GM19397 (cell line): ENCODE results near the gene CD58.

Source experiments
- ATAC-seq: cut with Tn5 transposase; IDR thresholded peaks from one replicate; pipeline ENCODE4 v1.9.1; 2021; ENCODE audit warnings: mild to moderate bottlenecking, moderate library complexity; ENCODE audit not compliant: unreplicated experiment

The CD58 gene

DNA sequence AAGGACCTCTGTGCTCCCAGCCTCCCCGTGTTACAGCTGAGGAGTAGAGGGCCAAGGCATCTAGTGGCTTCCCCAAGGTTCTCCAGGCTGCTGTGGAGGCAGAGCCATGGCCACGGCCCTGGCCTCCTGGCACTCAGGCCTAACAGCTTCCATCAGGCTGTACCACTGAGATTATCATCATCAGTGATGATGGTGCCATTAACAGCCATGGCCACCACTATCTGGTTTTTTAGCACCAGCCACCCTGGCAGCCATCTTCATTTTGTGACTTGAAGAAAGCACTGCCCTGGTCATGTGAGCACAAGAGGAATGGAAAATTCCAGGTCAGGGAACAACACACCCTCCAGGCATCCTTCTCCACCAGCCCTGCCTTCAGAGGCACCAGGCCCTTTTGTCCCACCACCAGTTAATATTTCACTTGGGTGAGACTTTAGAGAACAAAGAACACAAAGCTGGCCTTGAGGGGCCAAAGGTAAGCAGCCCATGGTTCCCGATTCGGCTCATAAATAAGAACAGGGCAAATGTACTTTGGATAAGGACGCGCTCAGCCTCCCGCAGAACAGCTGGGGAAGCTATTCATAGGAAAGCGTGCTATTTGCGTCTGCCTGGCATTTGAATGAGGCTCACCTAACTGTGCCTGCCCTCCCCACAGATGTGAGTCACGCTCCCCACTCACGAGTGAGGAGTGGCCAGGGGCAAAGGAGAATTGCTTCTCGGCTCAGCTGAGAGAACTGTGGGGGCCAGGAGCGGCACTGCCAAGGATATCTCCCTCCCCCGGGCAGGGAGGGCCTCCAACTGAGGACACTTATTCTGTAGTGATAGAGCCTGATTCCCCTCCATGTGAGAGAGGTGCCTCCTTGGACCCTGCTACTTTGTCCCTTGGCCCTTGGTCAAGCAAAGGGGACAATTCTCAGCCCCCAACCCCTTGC is 95.6 kb downstream of the CD58 start:
- ATAC-seq = no peak

DNA sequence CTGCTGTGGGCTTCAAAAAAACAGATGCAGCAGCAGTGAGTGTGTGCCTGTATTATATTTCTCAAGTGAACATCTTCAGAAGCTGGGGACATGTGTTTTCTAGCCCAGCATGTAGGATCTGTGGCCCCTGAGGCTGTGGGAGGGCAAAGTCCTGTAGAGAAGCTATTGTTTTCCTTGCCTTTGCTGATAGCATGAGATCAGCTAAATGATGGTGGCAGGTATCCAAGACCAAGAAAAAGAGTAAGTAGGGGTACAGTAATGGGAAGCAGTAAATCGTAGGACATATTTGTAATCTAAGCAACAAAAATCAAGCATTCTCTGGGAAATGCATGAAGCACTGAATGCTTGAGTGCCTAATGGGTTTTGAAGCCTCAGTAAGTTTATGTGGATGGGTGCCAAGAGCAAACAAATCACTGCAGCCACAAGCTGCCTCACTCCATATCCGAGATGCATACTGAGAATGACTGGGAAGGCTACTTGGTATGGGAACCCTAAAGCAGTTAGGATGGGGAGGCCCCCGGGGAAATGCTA is 98.3 kb downstream of the CD58 start:
- ATAC-seq = no peak

DNA sequence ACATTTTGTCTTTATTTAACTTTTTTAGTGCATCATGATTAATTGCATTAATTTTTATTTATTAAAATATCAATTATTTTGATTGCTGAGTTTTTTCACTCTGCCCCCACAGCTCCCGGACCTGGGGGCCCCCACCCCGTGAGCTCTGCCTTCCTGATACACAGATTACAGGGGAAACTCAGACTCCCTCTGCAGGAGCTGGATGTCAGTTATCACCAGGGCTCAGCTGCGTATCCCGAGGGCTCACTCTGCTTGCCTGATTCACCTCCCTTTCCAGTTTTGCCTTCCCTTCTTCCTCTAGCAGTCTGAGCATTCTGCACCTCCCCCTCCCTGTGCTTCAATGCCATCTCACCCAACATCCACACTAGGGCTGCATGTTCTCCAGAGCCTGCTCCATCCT is 99.6 kb downstream of the CD58 start:
- no peak for ATAC-seq

DNA sequence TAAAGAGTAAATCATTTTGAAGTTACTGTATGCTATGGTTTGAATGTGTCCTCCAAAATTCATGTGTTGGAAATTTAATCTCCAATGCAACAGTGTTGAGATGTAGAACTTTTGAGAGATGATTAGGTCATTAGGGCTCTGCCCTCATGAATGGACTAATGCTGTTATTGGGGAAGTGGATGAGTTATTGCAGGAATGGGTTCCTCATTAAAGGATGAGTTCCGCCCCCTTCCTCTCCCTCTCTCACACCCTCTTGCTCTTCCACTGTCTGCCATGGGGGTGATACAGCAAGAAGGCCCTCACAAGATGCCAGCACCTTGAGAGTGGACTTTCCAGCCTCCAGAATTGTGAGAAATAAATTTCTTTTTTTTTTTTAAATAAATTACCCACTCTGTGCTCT is 100.2 kb downstream of the CD58 start:
- no peak for ATAC-seq

DNA sequence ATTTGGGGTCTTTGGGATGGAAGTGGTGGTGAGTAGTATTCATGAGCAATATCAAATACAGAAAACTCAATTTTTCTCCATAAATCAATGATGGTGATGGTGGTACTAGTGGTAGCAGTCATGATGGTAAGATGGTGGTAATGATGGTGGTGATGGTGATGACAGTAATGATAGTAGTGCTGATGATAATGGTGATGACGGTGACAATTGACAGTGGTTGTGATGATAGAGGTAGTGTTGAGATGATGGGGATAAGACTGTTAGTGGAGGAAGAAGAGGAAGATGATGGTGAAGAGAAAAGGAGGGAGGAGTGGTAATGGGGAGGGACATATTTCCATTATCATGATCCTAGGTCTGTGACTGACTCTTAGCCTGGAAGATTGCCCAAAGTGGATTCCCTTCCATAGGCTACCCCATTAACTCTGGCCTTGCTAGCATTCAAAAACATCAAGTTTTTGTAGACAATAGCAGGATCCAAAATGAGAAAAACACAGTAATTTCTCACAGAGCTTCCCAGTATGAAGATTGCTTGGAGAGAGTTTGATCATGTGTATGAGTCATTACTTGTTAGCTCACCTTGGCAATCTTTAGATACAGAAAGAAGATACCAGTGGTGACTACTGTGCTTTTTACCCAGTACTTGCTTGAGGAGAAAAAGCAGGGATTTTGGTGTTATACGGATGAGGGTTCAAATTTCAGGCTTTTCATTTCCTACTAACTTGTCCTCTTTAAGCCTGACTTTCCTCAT is 103.8 kb downstream of the CD58 start:
- no peak for ATAC-seq

DNA sequence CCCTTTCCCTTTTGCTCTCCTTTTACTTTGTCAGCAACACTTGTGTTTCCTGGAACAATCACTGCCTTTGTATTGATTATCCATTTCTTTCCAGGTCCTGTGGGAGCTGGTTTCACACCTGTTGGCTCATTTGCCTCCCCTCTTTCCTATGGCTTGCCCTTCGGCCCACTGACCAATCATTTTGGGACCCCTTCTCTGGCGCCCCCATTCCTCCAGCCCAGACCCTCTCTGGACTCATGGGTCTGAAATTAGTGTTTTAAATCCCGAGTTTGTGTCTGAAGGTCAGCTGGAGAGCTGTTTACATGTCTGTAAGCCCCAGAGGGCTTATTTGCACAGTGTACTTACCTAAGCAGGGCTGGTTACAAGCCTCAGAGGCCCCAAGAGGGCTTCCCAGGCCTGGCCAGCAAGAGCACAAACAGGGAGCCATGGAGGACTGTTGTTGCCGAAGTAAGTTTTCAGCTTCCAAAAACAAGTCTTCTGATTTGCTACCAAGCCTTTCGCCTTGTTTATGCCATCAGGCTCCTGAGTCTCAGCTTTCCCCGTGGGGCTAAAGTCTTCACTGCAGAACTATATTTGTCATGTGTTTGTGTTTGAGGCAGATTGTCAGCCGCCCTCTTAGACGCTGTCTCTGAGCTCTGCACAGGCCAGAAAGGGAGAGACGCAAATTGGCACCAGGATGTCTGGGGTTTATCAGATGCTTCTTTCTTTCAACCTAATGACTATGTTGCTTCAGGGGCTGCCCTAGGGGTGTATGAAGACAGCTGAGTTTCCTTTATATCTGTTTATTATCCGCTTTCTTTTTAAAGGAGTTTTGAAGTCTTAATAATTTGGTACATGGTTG is 104.8 kb downstream of the CD58 start:
- ATAC-seq = no peak

DNA sequence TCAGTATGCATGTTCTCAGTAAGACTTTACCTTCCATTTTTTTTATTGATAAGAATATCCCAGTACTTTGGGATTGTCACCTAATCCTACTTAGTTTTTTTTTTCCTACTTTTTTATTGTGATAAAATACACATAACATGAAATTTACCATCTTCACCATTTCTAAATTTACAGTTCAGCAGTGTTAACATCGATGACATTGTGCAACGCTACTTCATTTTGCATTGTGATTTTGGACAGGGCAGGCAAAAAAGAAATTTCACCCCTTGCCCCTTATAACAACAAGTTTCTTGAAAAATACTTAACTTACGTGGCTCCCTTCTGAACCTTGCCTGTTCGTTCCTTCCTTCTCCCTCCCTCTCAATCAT is 105.4 kb downstream of the CD58 start:
- ATAC-seq = no peak
